Activated CD4-positive, alpha-beta memory T cell treated with anti-CD3 and anti-CD28 coated beads, Interleukin-2, amount 10 ng/mL, durations not matched to agents 7 days and 5 days (primary cell): Measurements from ENCODE around the gene TOMM70. TPM values are rescaled to one million over a fixed set of nuclear protein-coding genes. Genes with fewer than 3 reads are reported as not detected.
A peak's percentile ranks its signal among the peaks of the same experiment; 100 is the strongest.
"Not testable (repeated sequence)": the region's sequence is repeated elsewhere in the genome, so short reads cannot be mapped to it uniquely, and the experiment has no call there.

Experiments used
- CTCF ChIA-PET: fragments of 350-600 bp; sonication (Branson Sonifier 250); formaldehyde crosslinking; loops from one replicate; lab custom pipeline; 2021; ENCODE audit warnings: antibody characterized with exemption, inconsistent platforms; lab: Charles Lee
- POLR2A ChIA-PET: fragments of 350-600 bp; sonication (Branson Sonifier 250); formaldehyde crosslinking; loops from one replicate; lab custom pipeline; 2021; ENCODE audit warnings: antibody characterized with exemption; lab: Charles Lee
- DNase-seq: peaks from one replicate; pipeline ENCODE4 v3.0.0-alpha.2; 2020
- H3K27ac Mint-ChIP-seq: one replicate; pipeline ENCODE4 v1.8.0; 2021; ENCODE audit warnings: mild to moderate bottlenecking, mixed read lengths
- H3K27me3 Mint-ChIP-seq: one replicate; pipeline ENCODE4 v1.8.0; 2021; ENCODE audit warnings: mixed read lengths
- H3K36me3 Mint-ChIP-seq: one replicate; pipeline ENCODE4 v1.8.0; 2021; ENCODE audit warnings: low read depth, mixed read lengths
- H3K4me1 Mint-ChIP-seq: one replicate; pipeline ENCODE4 v1.8.0; 2021; ENCODE audit warnings: mixed read lengths
- H3K4me3 Mint-ChIP-seq: one replicate; pipeline ENCODE4 v1.8.0; 2021; ENCODE audit warnings: mild to moderate bottlenecking, mixed read lengths
- H3K9me3 Mint-ChIP-seq: one replicate; pipeline ENCODE4 v1.8.0; 2021; ENCODE audit warnings: mixed read lengths
- total RNA-seq, 2 experiments: library from RNA; stranded (reverse); gene quantifications; one replicate each; pipeline ENCODE4 v1.2.3, GENCODE V29; 2021

TOMM70 gene
- total RNA-seq, 2 experiments from 2014 or later: 37.4 to 38.8 TPM

DNA sequence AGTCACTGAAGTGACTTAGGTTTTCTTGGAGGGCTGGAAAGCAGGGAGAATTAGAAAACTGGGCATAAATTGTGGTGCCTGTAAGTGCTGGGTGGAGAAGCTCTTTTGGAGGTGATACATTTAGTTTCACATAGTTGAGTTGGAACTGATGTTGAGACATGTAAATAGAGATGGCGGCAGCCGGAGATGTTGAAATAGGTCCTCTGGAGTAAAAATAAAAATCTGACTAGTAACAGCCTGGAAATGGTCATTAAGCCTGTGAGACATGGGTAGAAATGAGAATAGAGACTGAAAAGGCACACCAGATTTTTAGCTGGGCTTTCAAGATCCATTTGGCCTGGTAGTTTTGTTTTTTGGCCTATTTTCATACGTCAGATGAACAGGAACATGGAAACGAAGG is 69.2 kb downstream of the TOMM70 start:
- Mint-ChIP-seq H3K4me3 (no peak overlapping the region), H3K36me3 (peaks cover 11% of the 10 kb centered on the region), H3K27me3 (no peaks in the 10 kb centered on the region), H3K27ac (no peak overlapping the region), H3K4me1 (peaks cover 23% of the 10 kb centered on the region), H3K9me3 (peaks cover 2% of the 10 kb centered on the region)
- no peak for DNase-seq
- ChIA-PET CTCF (no interaction called here), POLR2A (interaction anchor here (2.7 kb wide), 1 partner anchor 70 kb away, joined by 13 read pairs; the partner anchor contains the start of genes LNP1 and TOMM70)

DNA sequence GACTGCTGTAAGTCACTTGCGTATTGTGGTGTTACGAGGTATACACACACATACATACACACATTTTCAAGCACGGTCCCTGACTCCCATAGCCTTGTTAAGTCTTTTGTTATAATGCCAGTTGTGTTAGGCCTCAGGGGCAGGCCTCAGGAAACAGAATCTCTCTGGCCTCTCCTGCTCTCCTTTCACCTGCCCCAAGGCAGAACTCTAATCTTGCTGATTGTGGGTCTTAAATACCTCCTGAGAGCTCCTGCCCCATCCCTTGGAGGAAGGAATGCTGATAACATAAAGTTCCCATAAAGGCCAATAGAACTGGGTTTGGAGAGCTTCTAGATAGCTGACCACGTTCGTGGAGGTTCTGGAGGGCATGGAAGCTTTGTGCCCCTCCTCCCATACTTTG is 70.2 kb downstream of the TOMM70 start:
- no peaks in the 10 kb centered on the region for H3K27me3 Mint-ChIP-seq
- H3K36me3 Mint-ChIP-seq: peaks cover 12% of the 10 kb centered on the region
- H3K9me3 Mint-ChIP-seq: peaks cover 3% of the 10 kb centered on the region
- POLR2A ChIA-PET: interaction anchor here (2.7 kb wide), 1 partner anchor 71 kb away, joined by 13 read pairs; the partner anchor contains the start of genes LNP1 and TOMM70
- H3K4me3 Mint-ChIP-seq: no peak overlapping the region
- no peak overlapping the region for H3K27ac Mint-ChIP-seq
- H3K4me1 Mint-ChIP-seq: peaks cover 16% of the 10 kb centered on the region
- no peak for DNase-seq
- CTCF ChIA-PET: no interaction called here

DNA sequence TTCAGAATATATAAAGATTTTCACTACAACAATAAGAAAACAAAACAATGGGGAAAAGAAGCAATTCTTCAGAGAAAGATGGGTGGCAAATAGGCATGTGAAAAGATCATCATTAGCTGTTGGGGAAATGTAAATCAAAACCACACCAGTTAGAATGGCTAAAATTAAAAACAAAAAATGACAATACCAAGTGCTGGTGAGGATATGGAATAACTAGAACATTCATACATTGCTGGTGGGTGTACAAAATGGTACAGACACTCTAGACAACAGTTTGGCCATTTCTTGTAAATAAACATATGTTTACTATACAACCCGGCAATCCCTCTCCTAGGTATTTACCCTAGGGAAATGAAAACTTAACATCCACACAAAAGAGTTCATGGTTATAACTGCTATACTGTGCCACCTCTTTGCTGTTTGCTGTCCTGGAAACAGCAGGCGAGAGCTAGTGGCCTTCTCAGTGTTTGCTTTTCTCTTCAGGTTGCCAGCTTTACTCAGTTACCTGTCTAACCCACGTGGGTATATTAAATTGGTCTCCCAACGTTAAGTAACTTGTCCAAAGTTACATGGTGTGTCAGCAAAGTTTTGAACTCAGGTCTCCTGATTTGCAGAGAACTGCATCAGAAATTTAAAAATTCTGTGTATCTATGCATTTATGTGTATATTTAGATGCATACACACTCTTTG is 70.9 kb downstream of the TOMM70 start:
- Mint-ChIP-seq H3K27ac (no peak overlapping the region), H3K4me1 (peaks cover 9% of the 10 kb centered on the region), H3K9me3 (peaks cover 3% of the 10 kb centered on the region), H3K27me3 (no peaks in the 10 kb centered on the region), H3K36me3 (peaks cover 12% of the 10 kb centered on the region), H3K4me3 (no peak overlapping the region)
- DNase-seq: no peak
- CTCF ChIA-PET: interaction anchor here (0.6 kb wide), 1 partner anchor 9 kb away, joined by 3 read pairs; no protein-coding TSS in a partner anchor
- POLR2A ChIA-PET: no interaction called here

DNA sequence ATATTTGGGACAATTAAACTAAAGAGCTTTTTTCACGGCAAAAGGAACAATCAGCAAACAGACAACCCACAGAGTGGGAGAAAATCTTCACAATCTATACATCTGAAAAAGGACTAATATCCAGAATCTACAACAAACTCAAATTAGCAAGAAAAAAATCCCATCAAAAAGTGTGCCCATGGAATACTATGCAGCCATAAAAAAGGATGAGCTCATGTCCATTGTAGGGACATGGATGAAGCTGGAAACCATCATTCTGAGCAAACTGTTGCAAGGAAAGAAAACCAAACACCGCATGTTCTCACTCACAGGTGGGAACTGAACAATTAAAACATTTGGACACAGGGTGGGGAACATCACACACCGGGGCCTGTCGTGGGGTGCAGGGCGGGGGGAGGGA is 73.5 kb downstream of the TOMM70 start:
- CTCF ChIA-PET: interaction anchor here (0.7 kb wide), 1 partner anchor 481 kb away, joined by 3 read pairs; no protein-coding TSS in a partner anchor
- H3K27ac Mint-ChIP-seq, DNase-seq, H3K27me3 Mint-ChIP-seq, H3K4me1 Mint-ChIP-seq, POLR2A ChIA-PET, H3K4me3 Mint-ChIP-seq, H3K9me3 Mint-ChIP-seq: not testable (repeated sequence)
- peaks cover 12% of the 10 kb centered on the region for H3K36me3 Mint-ChIP-seq

DNA sequence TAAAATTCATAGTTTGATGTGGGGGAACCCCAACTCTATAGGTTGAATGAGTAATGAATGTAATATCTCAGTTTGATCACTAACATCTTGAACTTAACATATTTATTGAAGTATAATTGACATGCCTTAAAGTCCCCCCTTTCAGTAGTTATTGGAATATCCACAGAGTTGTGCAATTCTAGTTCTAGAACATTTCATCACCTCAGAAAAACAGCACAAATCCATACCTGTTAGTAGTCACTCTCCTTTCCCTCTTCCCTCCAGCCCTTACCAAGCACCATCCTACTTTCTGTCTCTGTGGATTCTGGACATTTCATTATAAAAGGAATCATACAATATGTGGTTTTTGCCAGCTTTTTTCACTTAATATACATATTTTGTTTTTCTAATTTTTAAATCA is 75.1 kb downstream of the TOMM70 start:
- CTCF ChIA-PET: no interaction called here
- POLR2A ChIA-PET: no interaction called here

DNA sequence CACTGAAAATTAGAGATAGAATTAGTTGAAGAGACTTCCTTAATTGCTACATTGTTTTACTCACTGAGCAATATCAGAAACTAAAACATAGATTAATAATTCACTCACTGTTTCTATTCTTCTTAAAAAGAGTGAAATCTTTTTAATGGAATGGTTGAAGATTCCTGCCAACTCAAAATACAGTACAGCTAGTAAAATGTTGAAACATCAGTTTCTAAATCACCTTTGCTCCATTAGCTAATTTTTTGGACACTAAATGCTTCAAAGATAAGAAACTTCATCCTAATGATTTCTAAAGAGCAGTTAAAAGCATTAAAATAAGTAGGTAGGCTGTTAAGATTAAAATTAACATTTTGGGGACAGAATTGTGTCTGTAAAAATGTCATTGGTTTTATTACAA is 76.8 kb downstream of the TOMM70 start:
- no peak for DNase-seq
- CTCF ChIA-PET: no interaction called here
- no peak overlapping the region for H3K4me3 Mint-ChIP-seq
- H3K36me3 Mint-ChIP-seq: peaks cover 17% of the 10 kb centered on the region
- H3K9me3 Mint-ChIP-seq: peaks cover 3% of the 10 kb centered on the region
- no peak overlapping the region for H3K27ac Mint-ChIP-seq
- no peaks in the 10 kb centered on the region for H3K4me1 Mint-ChIP-seq
- POLR2A ChIA-PET: no interaction called here
- H3K27me3 Mint-ChIP-seq: no peaks in the 10 kb centered on the region

More for the DNA sequence above, 75.1 kb downstream of the TOMM70 start:
- Mint-ChIP-seq H3K4me1 (no peaks in the 10 kb centered on the region), H3K27me3 (no peaks in the 10 kb centered on the region), H3K9me3 (peaks cover 3% of the 10 kb centered on the region), H3K4me3 (no peak overlapping the region), H3K27ac (no peak overlapping the region), H3K36me3 (peaks cover 12% of the 10 kb centered on the region)
- no peak for DNase-seq

DNA sequence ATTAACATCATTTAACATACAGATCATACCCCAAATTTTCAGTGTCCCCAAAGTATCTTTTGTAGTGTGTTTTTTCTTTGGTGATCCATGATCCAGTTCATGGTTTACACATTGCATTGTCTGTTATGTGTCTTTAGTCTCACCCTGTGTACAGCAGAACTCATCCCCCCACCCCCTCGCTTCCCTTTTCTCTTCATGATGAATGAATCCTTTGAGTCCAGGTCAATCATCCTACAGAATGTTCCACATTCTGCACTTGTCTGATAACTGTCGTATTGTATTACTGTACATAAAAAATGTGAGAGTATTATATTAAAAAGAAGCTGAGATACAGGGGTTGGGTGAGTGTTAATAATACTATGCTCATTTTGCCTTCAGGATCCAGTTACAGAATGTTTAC is 80.9 kb downstream of the TOMM70 start:
- POLR2A ChIA-PET: interaction anchor here (1.2 to 1.7 kb wide), 2 partner anchors 24 to 82 kb away, joined by 3 to 4 read pairs; partner anchors contain the start of gene LNP1
- CTCF ChIA-PET: no interaction called here
- Mint-ChIP-seq H3K27ac (no peak overlapping the region), H3K9me3 (no peaks in the 10 kb centered on the region), H3K4me3 (no peak overlapping the region), H3K36me3 (peaks cover 5% of the 10 kb centered on the region), H3K4me1 (peaks cover 15% of the 10 kb centered on the region), H3K27me3 (no peaks in the 10 kb centered on the region)
- no peak for DNase-seq

DNA sequence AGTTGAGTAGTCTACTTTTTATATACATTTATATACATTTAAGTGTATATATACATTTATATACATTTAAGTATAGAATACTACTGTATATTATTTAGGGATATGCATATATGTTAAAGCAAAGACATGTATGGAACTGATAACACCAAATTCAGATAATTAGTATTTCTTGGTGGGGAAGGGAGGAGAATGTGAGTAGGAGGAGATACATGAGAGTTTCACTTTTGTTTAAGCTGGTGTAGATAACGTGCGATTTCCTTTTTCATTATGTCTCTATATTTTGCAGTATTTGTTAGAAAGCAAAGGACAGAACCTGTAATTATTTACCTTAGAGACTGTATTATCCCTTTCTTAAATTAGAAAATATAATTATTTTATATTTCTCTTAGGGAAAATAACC is 83.0 kb downstream of the TOMM70 start:
- peak overlapping the region; percentile 8 for H3K4me3 Mint-ChIP-seq
- POLR2A ChIA-PET: interaction anchor here (1.0 to 1.6 kb wide), 2 partner anchors 82 to 84 kb away, joined by 3 to 6 read pairs; partner anchors contain the start of gene LNP1
- H3K9me3 Mint-ChIP-seq: no peaks in the 10 kb centered on the region
- H3K36me3 Mint-ChIP-seq: peaks cover 5% of the 10 kb centered on the region
- H3K27ac Mint-ChIP-seq: no peak overlapping the region
- peaks cover 15% of the 10 kb centered on the region for H3K4me1 Mint-ChIP-seq
- CTCF ChIA-PET: interaction anchor here (1.4 to 3.4 kb wide), 3 partner anchors 83 to 285 kb away, joined by 4 to 35 read pairs (median 15); partner anchors contain the start of genes LNP1 and TOMM70
- no peak for DNase-seq
- H3K27me3 Mint-ChIP-seq: no peaks in the 10 kb centered on the region

DNA sequence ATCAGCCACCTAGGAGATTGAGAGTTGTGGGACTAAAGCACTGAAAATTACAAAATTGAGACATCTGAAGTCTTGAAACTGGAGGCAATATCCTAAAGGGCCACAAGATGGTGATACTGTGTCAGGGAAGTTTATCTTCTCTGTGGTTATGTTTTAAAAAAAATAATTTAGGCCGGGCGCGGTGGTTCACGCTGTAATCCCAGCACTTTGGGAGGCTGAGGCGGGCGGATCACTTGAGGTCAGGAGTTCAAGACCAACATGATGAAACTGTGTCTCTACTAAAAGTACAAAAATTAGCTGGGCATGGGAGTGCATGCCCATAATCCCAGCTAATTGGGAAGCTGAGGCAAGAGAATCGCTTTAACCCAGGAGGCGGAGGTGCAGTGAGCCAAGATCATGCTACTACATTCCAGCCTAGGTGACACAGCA is 84.2 kb downstream of the TOMM70 start:
- Mint-ChIP-seq H3K4me1 (peaks cover 15% of the 10 kb centered on the region), H3K27ac (no peak overlapping the region), H3K9me3 (no peaks in the 10 kb centered on the region), H3K27me3 (no peaks in the 10 kb centered on the region), H3K4me3 (no peak overlapping the region), H3K36me3 (peaks cover 5% of the 10 kb centered on the region)
- POLR2A ChIA-PET: interaction anchor here (0.7 to 1.6 kb wide), 3 partner anchors 83 to 463 kb away, joined by 3 to 7 read pairs (median 3); partner anchors contain the start of gene LNP1
- peak; percentile 43 for DNase-seq
- CTCF ChIA-PET: interaction anchor here (0.7 to 3.4 kb wide), 18 partner anchors 11 to 723 kb away, joined by 3 to 35 read pairs (median 4); partner anchors contain the start of genes LNP1, NIT2, TBC1D23 and TOMM70

Other genes starting within 250 kb of the TOMM70 start
- 10 to 100 TPM; 26.5 to 29.3 TPM for gene TBC1D23, start 140.1 kb downstream of the TOMM70 start, total RNA-seq
- 10 to 100 TPM; 36.8 to 38.8 TPM for gene NIT2, start 66.3 kb downstream of the TOMM70 start, total RNA-seq
- gene LNP1, start 450 bp upstream of the TOMM70 start, total RNA-seq: 1 to 10 TPM; 1.9 to 2.4 TPM
- gene TMEM45A, start 91.5 kb upstream of the TOMM70 start, total RNA-seq: 1 to 10 TPM; 1.1 to 1.3 TPM
- not detected for gene ADGRG7, start 208.5 kb upstream of the TOMM70 start, total RNA-seq